Subcutaneous abdominal adipose tissue (tissue), 5 donors: Measurements from ENCODE around the gene FCSK.

Experiments used
- H3K27ac ChIP-seq: one replicate; pipeline ENCODE4 v1.7.0; 2013; ENCODE audit warnings: low read depth, mild to moderate bottlenecking, inconsistent platforms, low read length, moderate library complexity
- H3K27me3 ChIP-seq, 5 donors: one replicate each; pipeline ENCODE4 v1.7.0; 2013; ENCODE audit warnings: low read length in 5 of 5, inconsistent platforms in 1 of 5; ENCODE audit not compliant: control insufficient read depth in 5 of 5, insufficient read depth in 4 of 5
- H3K36me3 ChIP-seq, 5 donors: one replicate each; pipeline ENCODE4 v1.7.0; 2013; ENCODE audit warnings: low read length in 5 of 5; ENCODE audit not compliant: control insufficient read depth in 5 of 5, insufficient read depth in 5 of 5
- H3K4me1 ChIP-seq, 5 donors: one replicate each; pipeline ENCODE4 v1.7.0; 2013; ENCODE audit warnings: low read length in 5 of 5, mild to moderate bottlenecking in 3 of 5, moderate library complexity in 1 of 5; ENCODE audit not compliant: control insufficient read depth in 5 of 5, insufficient read depth in 5 of 5
- H3K4me3 ChIP-seq, 5 donors: one replicate each; pipeline ENCODE4 v1.7.0; 2013; ENCODE audit warnings: low read length in 5 of 5, low read depth in 1 of 5
- H3K9ac ChIP-seq, 5 donors: one replicate each; pipeline ENCODE4 v1.7.0; 2013; ENCODE audit warnings: low read length in 5 of 5, mild to moderate bottlenecking in 4 of 5, moderate library complexity in 3 of 5
- H3K9me3 ChIP-seq, 5 donors: one replicate each; pipeline ENCODE4 v1.7.0; 2013; ENCODE audit warnings: low read length in 5 of 5; ENCODE audit not compliant: control insufficient read depth in 5 of 5
- donor health status: healthy.
- donor health status: healthy.
- donor health status: healthy.
- donor health status: healthy.
- donor health status: healthy.

The FCSK gene

GRCh38 chr16:70476272-70477020, 22.1 kb downstream of the FCSK start:
- Histone ChIP-seq H3K27ac (no peak overlapping the region), H3K4me3 (no peak overlapping the region), H3K4me1 (peaks cover 9 to 20% (median 12%) of the 10 kb centered on the region in 5 donors), H3K36me3 (peaks cover 0 to 81% (median 65%) of the 10 kb centered on the region in 5 donors), H3K9me3 (no peaks in the 10 kb centered on the region), H3K27me3 (no peaks in the 10 kb centered on the region), H3K9ac (no peak overlapping the region)

DNA sequence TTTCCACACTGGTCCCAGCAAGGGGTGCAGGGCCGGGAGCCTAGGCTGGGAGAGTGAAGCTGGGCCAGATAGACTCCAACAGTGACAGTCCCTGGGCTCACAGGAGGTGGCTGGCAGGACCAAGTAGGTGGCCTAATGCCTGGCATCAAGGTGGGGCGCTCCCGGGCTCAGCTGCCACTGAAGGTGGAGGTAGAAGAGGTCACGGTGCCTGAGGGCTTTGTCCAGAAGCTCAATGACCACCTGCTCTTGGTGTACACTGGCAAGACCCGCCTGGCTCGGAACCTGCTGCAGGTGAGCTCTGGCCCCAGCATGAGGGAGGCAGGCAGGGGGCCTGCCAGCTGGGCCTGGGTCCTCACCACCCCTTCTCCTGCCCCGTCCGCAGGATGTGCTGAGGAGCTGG, 23.8 kb downstream of the FCSK start:
- no peaks in the 10 kb centered on the region for H3K27me3 ChIP-seq
- no peak overlapping the region for H3K4me3 ChIP-seq
- no peak overlapping the region for H3K9ac ChIP-seq
- H3K27ac ChIP-seq, result no peak overlapping the region
- peaks cover 9 to 20% (median 12%) of the 10 kb centered on the region in 5 donors for H3K4me1 ChIP-seq
- H3K9me3 ChIP-seq, result no peaks in the 10 kb centered on the region
- H3K36me3 ChIP-seq, result peaks cover 0 to 83% (median 71%) of the 10 kb centered on the region in 5 donors

- no peaks in the 10 kb centered on the region for H3K9me3 ChIP-seq
- peaks cover 0 to 83% (median 71%) of the 10 kb centered on the region in 5 donors for H3K36me3 ChIP-seq
- H3K27ac ChIP-seq, result no peak overlapping the region
- H3K9ac ChIP-seq, result peak overlapping the region in 1 of 5 donors; percentile 30
- no peak overlapping the region for H3K4me3 ChIP-seq
- H3K4me1 ChIP-seq, result peaks cover 9 to 20% (median 12%) of the 10 kb centered on the region in 5 donors
- H3K27me3 ChIP-seq, result no peaks in the 10 kb centered on the region
Observed at GRCh38 chr16:70478912-70479341, 24.5 kb downstream of the FCSK start.

DNA sequence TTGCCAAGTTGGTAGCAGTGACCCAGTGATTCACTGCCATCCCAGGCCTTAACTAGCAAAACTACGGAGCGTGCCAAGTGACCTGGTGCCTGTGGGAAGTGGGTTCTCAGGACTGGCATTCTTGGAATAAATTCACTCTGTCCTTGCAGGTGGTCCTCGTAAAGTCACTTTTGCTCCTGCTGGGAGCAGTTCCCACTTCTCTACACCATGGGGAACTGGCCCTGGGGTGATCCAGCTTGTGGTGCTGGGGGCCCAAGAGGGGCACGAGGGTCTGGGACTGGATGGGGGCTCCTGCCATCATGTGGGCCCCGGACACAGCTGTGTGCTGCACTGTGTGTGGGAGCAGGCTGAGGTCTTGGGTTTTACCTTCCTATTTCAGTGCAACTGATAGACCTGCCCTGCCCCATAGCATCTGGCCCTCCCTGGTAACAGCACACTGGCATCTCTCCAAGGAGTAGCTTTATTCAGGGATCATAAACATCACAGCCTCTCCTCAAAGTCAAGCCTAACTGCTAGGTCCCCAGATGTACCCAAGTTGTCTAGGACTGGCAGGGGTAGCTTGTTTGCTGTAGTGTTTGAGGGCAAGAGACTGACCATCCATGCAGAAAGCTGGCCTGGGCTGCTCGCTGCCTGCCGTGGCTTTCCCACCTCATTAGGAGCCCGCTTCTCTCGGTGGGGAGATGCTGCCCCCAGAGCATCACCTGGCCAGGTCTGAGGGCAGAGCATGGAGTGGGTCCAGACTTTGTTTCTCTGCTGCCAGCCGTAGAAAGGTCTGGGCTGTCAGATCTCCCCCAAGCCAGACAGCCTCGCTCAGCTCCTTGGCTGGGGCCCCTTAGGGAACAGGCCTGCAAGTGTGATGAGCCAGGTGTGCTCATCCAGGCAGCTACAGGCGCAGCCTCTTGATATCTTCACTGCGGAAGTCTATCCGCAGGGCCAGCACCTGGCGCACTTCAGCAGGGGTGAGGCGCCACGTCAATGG, 26.0 kb downstream of the FCSK start:
- peaks cover 9 to 20% (median 12%) of the 10 kb centered on the region in 5 donors for H3K4me1 ChIP-seq
- no peaks in the 10 kb centered on the region for H3K27me3 ChIP-seq
- no peak overlapping the region for H3K4me3 ChIP-seq
- peaks cover 0 to 78% (median 64%) of the 10 kb centered on the region in 5 donors for H3K36me3 ChIP-seq
- no peaks in the 10 kb centered on the region for H3K9me3 ChIP-seq
- H3K9ac ChIP-seq, result no peak overlapping the region
- H3K27ac ChIP-seq, result no peak overlapping the region

DNA sequence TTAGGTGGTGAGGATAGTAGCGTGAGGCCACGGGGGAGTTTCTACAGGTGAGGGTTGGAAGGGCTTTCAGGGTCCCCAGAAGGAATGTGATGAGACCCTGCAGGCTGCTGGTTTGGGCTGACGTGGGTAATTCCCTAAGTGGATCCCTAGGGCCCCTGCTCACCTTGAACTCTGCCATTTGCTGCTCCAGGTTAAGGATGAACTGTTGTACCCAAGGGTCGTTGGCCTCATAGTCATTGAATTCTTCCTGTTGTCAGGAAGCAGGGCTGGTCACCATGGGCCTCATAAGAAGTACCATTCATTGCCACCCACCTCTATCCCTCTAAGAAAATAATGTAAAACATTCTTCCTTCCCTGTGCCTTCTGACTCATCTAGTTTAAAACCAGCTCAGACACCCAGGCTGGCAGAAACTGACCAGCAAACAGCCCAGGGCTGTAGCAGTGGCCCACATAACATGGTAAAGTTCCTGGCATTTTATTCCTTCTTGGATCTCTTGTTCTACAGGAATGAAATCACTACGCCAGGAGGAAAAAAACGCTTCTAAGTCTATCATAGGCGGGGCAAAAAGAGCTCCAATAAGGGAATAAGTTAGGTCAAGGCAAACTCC, 27.6 kb downstream of the FCSK start:
- H3K36me3 ChIP-seq, result peaks cover 3 to 79% (median 61%) of the 10 kb centered on the region in 5 donors
- H3K4me3 ChIP-seq, result no peak overlapping the region
- H3K9me3 ChIP-seq, result no peaks in the 10 kb centered on the region
- H3K27me3 ChIP-seq, result no peaks in the 10 kb centered on the region
- H3K9ac ChIP-seq, result no peak overlapping the region
- no peak overlapping the region for H3K27ac ChIP-seq
- peaks cover 9 to 17% (median 12%) of the 10 kb centered on the region in 5 donors for H3K4me1 ChIP-seq

GRCh38 chr16:70482624-70483023, 28.2 kb downstream of the FCSK start:
- Histone ChIP-seq H3K36me3 (peaks cover 3 to 82% (median 61%) of the 10 kb centered on the region in 5 donors), H3K27ac (no peak overlapping the region), H3K9ac (no peak overlapping the region), H3K4me3 (no peak overlapping the region), H3K4me1 (peaks cover 9 to 17% (median 12%) of the 10 kb centered on the region in 5 donors), H3K27me3 (no peaks in the 10 kb centered on the region), H3K9me3 (no peaks in the 10 kb centered on the region)

DNA sequence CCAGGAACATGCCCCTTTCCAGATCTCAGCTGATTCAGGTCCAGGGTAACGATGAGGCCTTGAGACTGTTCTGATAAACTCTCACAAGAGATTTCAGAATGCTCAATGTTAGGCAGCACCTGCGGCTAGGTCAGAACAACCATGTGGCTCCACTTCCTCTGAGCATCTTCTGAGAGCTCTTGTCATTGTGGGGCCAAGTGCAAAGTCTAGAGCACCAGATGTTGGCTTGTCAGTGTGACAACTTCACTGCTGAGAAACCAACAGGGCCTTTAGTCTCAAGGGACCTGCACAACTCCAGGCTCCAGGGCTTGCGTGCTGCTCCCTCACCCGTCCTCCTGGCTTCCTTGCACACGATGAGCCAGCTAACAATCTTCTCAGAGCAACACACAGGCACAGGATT, 29.0 kb downstream of the FCSK start:
- H3K36me3 ChIP-seq, result peaks cover 3 to 74% (median 57%) of the 10 kb centered on the region in 5 donors
- H3K4me1 ChIP-seq, result peaks cover 8 to 13% (median 11%) of the 10 kb centered on the region in 5 donors
- H3K27me3 ChIP-seq, result no peaks in the 10 kb centered on the region
- H3K4me3 ChIP-seq, result no peak overlapping the region
- H3K9ac ChIP-seq, result no peak overlapping the region
- no peak overlapping the region for H3K27ac ChIP-seq
- H3K9me3 ChIP-seq, result no peaks in the 10 kb centered on the region

- Histone ChIP-seq H3K9me3 (no peaks in the 10 kb centered on the region), H3K27me3 (no peaks in the 10 kb centered on the region), H3K4me1 (peaks cover 0 to 6% (median 0%) of the 10 kb centered on the region in 5 donors), H3K36me3 (peaks cover 3 to 68% (median 49%) of the 10 kb centered on the region in 5 donors), H3K4me3 (no peak overlapping the region), H3K27ac (no peak overlapping the region), H3K9ac (no peak overlapping the region)
Observed at GRCh38 chr16:70484867-70485266, 30.5 kb downstream of the FCSK start.

GRCh38 chr16:70490261-70490660, 35.9 kb downstream of the FCSK start:
- Histone ChIP-seq H3K27ac (no peak overlapping the region), H3K9ac (peak overlapping the region in 1 of 5 donors; percentile 26), H3K36me3 (peaks cover 13 to 60% (median 37%) of the 10 kb centered on the region in 5 donors)

More at GRCh38 chr16:70490261-70490660, 35.9 kb downstream of the FCSK start:
- Histone ChIP-seq H3K4me1 (peaks cover 0 to 6% (median 4%) of the 10 kb centered on the region in 5 donors), H3K9me3 (no peaks in the 10 kb centered on the region), H3K4me3 (no peak overlapping the region), H3K27me3 (no peaks in the 10 kb centered on the region)
